DMS114 treated with DMSO at 0.1 percent for 48 hours (cell line): ENCODE results near the gene COL23A1.
"Not testable (repeated sequence)": the region's sequence is repeated elsewhere in the genome, so short reads cannot be mapped to it uniquely, and the experiment has no call there.

Experiments used
- DNase-seq: peaks from one replicate; lab custom pipeline; 2025; ENCODE audit not compliant: unreplicated experiment; lab: John Stamatoyannopoulos, UW

Gene COL23A1

DNA sequence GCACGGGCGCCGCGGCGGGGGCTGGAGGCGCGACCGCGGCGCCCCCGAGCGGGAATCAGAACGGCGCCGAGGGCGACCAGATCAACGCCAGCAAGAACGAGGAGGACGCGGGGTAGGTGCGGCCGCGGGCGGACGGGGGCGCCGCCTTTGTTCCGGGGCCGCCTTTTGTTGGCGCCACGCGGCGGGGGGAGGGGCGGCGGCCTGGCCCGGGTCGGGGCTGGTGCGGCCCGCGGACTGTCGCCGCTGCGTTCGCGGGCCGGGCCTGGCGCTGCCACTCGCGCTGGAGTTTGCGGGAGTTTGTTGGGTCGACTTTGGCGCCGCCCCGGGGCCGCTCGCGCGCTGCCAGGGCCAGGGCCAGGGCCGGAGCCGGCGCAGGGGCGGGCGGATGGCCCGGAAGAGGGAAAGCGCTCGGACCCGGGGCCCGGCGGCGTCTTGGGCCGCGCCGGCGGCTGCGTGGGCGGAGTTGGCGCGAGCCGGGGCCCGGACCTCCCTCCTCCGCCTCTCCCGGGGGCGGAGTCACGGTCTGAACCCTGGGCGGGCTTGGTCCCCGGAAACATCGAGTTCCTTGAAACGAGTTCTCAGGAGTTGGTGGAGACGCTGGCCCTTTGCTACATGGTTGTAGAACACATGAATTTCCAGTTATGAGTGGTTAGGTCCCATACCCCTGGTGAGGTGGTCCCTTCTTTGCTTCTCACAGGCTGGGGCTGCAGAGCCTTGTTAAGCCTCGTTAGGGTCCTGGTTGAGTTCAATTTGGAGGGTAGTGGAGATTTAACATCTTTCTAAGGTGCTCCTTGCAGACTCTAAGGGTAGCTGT lies 385.1 kb downstream of the COL23A1 start:
- DNase-seq, result peak; percentile 48

DNA sequence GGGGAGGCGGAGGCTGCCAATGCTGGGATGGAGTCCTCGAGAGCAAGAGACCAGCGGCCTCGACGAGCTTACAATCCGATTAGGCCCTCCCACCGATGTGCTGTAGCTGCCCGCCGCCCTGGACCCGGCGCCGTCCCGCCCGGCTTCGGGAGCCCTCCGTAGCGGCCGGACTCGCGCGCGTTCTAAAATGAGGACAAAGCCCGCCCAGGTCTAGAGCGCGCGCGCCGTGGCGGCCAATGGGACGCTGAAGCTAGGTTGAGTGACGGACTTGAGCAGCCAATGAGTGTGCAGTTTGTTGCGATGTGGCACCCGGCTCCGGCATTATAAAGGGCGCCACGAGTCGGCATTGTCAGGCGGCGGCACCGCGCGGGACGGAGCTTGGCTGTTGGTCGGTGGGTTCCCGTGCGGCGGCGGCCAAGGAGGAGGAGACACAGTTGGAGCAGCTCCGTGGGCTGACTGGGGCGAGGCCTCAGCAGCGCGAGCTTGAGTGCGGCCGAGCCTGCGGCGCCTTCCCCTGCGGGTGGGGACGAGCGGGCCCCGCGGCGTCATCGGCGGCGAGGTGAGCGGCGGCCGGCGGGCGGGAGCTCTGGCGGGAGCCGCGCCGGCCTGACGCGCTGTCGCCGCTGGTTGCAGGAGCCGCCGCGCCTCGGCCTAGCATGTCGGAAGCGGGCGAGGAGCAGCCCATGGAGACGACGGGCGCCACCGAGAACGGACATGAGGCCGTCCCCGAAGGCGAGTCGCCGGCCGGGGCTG lies 385.8 kb downstream of the COL23A1 start, which contains the start of gene HNRNPAB:
Gene HNRNPAB (plus strand): TSS at position 352 of the 753 bp plus-strand sequence. CDS start 305 bp downstream, at position 657.
- DNase-seq, result peak; percentile 90

DNA sequence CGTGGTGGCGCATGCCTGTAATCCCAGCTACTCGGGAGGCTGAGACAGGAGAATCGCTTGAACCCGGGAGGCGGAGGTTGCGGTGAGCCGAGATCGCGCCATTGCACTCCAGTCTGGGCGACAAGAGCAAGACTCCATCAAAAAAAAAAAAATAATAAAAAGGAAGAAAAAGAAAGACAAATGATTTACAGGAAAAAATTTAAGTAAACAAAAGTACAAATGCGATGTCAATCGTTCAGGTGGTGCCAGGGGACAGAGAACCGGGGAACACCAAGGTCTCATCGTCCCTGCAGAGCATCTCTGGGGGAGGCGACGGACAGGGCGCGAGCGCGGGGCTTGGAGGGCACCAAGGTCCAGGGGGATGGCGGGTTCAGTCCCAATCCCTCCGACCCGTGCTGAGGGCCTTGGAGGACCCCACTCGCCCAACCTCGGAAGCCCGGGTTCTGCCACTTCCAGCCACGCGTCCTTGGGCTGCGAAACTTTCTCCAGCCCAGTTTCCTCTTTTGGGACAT lies 386.5 kb downstream of the COL23A1 start:
- DNase-seq, result no peak

DNA sequence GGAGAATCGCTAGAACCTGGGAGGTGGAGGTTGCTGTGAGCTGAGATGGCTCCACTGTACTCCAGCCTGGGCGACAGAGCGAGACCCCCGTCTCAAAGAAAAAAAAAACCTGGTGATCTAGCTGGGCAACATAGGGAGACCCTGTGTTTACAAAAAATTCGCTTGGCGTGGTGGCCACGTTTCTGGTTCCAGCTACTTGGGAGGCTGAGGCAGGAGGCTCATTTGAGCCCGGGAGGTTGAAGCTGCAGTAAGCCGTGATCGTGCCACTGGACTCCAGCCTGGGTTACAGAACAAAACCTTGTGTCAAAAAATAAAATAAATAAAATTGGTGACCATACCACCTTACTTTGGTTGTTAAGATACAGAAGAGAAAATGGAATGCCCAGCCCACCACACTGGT lies 387.7 kb downstream of the COL23A1 start:
- DNase-seq, result no peak

DNA sequence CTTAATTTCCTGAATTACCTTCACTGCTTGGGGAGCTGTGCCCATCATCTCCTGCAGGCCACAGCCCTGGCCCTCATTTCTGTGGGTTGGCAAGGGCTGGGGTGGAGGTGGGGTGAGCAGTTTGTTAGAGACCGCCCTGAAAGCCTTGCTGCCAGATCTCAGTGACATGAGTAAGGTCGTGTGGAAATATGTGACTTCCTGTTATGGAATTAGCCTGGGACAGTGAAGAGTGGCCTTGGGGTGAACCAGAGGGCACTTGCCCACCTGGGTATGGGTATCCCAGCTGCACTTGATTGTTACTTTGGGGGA lies 388.3 kb downstream of the COL23A1 start:
- no peak for DNase-seq

DNA sequence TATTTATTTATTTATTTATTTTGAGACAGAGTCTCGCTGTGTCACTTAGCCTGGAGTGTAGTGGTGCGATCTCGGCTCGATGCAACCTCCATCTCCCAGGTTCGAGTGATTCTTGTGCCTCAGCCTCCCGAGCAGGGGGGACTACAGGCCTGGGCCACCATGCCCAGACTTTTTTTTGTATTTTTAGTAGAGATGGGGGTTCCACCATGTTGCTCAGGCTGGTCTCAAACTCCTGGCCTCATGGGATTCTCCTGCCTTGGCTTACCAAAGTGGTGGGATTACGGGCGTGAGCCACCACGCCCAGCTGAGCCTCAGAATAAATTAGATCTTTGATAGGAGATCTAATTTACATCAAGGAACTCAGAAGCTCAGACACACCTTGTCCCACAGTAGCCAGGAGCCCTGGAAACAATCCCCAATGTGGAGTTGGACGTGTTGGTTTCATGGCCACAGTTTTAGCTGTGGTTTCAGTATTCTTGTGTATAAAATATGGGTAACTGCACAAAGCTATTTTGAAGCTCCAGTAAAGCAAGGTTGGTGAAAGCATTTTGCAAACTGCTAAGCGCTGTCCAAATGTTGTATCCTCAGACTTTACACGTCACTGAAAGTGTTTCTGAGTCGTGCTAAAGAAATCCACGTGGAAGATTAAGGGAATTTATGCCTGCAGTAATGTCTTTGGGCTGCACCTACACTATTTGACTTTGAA lies 388.8 kb downstream of the COL23A1 start:
- no peak for DNase-seq

GRCh38 chr5:178199581-178200434 lies 390.4 kb downstream of the COL23A1 start:
- no peak for DNase-seq

DNA sequence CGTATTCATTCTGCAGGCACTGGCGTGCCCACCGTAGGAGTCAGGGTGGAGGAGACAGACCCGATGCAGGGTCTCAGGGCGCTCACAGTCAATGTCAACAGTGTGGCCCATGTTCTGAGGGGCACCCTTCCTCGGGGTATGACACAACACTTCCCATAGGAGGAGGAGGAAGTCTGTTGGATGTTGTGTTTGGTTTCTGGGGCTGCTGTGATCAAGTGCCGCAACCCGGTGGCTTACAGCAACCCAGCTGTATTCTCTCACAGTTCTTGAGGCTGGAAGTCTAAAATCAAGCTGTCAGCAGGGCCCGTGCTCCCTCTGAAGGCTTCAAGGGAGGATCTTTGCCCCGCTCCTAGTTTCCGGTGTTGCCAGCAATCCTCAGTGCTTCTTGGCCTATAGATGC lies 391.5 kb downstream of the COL23A1 start:
- DNase-seq, result no peak

- DNase-seq, result not testable (repeated sequence)
Measured at GRCh38 chr5:178198151-178198550, 392.0 kb downstream of the COL23A1 start.

DNA sequence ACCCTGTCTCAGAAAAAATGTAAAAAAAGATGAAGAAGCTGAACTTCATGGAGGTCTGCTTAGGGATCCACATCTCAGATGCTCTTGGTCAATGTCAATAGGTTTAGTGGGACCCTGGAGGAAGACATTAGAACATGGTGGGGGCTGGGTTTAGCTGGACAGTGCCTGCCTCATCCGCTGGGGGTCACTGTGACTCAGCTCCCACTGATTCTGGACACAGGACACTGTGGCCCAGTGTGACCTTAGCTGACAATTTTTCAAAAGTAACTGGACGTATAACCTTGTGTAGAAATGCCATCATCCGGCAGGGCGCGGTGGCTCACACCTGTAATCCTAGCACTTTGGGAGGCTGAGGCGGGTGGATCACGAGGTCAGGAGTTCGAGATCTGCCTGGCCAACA lies 393.2 kb downstream of the COL23A1 start:
- no peak for DNase-seq

DNA sequence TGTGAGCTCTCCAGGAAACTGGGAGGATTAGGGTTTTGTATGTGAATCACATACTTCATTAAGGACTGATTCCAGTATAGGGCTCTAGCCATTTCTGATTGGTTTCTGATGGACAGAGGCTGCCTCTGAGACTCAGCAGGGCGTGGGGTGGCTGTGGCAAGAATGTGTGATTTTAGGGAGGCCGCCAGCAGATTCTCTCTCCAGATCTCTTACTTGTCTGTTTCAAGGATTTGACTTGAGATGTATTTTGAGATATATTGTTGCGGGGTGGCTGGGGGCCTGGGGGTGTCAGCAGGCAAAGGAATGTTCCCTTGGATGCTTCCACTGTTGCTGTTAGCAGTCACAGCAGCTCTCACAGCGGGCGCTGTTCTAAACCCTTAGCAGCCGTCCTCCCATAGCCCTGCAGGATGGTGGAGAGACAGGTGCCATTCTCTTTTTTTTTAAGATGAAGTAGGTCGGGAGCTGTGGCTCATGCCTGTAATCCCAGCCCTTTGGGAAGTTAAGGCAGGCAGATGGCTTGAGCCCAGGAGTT lies 393.8 kb downstream of the COL23A1 start:
- no peak for DNase-seq

GRCh38 chr5:178194026-178194425 lies 396.2 kb downstream of the COL23A1 start:
- no peak for DNase-seq

- no peak for DNase-seq
Measured at GRCh38 chr5:178193251-178193809, 396.9 kb downstream of the COL23A1 start.

DNA sequence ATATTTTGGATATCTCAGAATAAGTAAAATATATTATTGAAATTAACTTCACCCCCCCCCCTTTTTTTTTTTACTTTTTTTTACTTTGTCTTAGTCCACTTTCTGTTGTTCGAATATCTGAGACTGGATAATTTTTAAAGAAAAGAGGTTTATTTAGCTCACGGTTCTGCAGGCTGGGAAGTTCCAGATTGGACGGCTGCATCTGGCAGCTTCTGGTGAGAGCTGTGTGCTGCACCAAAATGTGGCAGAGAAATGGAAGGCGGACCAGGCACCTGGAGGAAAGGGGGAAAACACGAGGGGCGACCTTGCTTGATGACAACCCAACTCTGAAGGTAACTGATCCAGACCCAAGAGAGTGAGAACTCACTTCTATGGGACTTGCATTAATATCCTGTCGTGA lies 397.4 kb downstream of the COL23A1 start:
- DNase-seq, result no peak

DNA sequence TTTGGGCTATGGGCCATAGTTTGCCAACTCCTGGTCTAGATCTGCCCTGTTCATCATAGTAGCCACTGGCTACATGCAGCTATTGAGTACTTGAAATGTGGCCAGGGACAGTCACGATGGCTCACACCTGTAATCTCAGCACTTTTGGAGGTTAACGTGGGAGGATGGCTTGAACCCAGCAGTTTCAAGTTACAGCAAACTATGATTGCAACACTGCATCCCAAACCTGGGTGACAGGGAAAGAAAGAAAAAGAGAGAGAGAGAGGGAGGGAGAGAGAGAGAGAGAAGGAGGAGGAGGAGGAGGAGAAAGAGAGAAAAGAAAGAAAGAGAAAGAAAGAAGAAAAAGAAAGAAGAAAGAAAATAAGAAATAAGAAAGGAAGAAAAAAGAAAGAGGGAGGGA lies 397.9 kb downstream of the COL23A1 start:
- DNase-seq, result no peak

- DNase-seq, result no peak
Measured at GRCh38 chr5:178191661-178192060, 398.5 kb downstream of the COL23A1 start.

DNA sequence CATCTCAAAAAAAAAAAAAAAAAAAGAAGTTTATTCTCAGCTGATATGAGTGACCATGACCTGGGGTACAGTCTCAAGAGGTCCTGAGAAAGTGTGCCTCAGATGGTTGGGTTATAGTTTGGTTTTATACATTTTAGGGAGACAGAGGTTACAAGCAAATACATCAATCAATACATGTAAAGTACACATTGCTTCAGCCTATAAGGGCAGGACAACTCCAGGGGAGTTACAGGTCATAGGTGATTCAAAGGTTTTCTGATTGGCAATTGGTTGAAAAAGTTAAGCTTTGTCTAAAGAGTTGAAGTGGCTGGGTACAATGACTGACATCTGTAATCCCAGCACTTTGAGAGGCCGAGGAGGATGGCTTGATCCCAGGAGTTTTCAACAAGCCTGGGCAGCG lies 400.8 kb downstream of the COL23A1 start:
- no peak for DNase-seq
